ENCODE results near the gene TBCD.
A peak's percentile ranks its signal among the peaks of the same experiment; 100 is the strongest.

TBCD gene

DNA sequence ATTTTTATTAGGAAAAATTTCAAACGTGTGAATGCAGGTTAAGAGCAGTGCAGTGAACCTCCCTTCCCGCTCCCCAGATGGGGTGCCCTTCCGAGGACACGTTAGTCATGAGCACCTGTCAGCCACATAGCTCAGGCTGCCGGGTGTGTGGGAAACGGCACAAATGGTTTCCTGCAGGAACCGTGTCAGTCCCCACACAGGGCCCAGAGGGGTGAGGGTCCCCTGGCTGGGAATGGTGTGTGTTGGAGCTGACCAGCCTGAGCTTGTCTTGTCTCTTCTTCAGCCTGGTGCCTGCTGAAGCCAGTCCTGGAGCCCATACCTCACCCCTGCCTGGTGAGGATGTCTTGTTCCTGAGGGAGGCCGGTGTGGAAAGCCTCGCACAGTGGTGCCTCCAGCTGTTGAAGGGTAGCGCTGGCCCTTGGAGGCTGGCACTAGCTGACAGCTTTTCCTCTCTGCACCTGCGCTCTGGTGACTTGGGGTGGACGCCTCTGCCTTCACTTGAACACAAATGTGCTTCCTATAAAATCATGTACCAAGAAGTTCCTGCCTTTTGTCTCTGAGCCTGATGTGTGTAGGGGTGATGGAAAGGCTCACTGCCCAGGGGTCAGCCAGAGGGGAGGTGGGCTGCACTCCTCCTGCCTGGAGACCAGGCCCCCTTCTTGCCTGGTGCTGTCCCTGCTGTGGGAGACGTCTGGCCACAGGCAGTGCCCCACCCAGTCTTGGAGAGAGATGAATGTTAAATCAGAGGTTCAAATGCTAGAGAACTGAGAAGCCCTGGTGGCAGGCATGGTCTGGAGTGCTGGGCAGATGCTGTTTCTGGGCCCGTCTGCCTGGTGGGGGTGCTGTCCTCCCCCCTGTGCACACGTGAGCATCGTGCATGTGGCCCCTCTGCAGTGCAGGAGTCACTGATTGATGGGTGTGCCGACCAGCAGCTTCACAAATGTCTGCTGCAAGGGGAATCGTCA is 190.6 kb downstream of the TBCD start:
- Histone ChIP-seq H3K36me3 (ENCODE audit: low read depth) (peaks cover 41% of the 10 kb centered on the region), H3K27me3 (ENCODE audit: insufficient read depth, poor library complexity, severe bottlenecking) (no peaks in the 10 kb centered on the region), H3K4me1 (ENCODE audit: insufficient read depth, poor library complexity, severe bottlenecking) (no peaks in the 10 kb centered on the region), H3K27ac (ENCODE audit: poor library complexity, severe bottlenecking) (no peak overlapping the region), H3K9me3 (ENCODE audit: severe bottlenecking) (peaks cover 11% of the 10 kb centered on the region), H3K4me3 (ENCODE audit: severe bottlenecking) (no peak overlapping the region)
- TF ChIP-seq, protein P1, sequence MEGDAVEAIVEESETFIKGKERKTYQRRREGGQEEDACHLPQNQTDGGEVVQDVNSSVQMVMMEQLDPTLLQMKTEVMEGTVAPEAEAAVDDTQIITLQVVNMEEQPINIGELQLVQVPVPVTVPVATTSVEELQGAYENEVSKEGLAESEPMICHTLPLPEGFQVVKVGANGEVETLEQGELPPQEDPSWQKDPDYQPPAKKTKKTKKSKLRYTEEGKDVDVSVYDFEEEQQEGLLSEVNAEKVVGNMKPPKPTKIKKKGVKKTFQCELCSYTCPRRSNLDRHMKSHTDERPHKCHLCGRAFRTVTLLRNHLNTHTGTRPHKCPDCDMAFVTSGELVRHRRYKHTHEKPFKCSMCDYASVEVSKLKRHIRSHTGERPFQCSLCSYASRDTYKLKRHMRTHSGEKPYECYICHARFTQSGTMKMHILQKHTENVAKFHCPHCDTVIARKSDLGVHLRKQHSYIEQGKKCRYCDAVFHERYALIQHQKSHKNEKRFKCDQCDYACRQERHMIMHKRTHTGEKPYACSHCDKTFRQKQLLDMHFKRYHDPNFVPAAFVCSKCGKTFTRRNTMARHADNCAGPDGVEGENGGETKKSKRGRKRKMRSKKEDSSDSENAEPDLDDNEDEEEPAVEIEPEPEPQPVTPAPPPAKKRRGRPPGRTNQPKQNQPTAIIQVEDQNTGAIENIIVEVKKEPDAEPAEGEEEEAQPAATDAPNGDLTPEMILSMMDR (IDR thresholded peaks at IDR 0.05; ENCODE audit: poor library complexity, severe bottlenecking), result no peak
- DNase-seq (ENCODE audit: low spot score) (peak; percentile 57), ATAC-seq (ENCODE audit: low read depth) (no peak)

DNA sequence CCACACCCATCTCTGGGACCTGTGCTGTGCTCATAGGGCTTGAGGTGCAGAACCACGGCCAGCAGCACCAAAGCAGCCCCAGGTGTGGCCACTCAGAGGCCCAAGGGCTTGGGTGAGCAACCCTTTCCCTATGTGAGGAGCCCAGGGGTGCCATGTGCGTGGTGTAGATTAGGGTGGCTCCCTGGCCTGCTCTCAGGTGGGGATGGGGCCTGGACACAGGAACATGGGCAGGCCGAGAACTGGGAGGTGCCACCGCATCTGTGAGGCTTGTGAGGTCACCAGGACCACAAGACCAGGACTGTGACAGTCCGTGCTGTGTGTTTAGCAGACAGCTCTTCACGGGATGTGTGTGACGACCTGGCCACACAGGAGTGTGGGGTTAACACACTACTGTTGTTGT is 191.5 kb downstream of the TBCD start:
- no peak for DNase-seq (ENCODE audit: low spot score)
- H3K36me3 ChIP-seq (ENCODE audit: low read depth), result peaks cover 38% of the 10 kb centered on the region
- ATAC-seq (ENCODE audit: low read depth), result no peak

DNA sequence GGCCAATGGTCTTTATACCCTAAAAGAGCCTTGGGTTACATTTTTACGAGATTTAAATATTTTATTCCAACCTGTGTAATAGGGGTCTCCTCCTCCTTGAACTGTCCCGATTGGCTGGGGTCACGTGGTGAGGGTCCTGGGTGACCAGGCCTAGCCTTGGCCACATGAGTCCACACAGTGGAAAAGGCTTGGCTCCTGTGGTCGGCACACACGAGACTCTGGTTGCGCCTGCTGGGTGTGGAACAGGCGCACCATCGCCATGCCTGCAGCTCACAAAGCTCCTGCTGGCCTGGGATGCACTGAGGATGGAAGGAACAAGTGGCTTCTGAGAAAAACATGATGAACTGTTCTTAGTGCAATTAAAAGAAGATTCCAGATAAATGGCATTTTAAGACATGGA is 191.9 kb downstream of the TBCD start:
- peaks cover 11% of the 10 kb centered on the region for H3K9me3 ChIP-seq (ENCODE audit: severe bottlenecking)
- no peaks in the 10 kb centered on the region for H3K4me1 ChIP-seq (ENCODE audit: insufficient read depth, poor library complexity, severe bottlenecking)
- H3K36me3 ChIP-seq (ENCODE audit: low read depth), result peaks cover 38% of the 10 kb centered on the region
- ATAC-seq (ENCODE audit: low read depth) (no peak), DNase-seq (ENCODE audit: low spot score) (no peak)
- no peak overlapping the region for H3K4me3 ChIP-seq (ENCODE audit: severe bottlenecking)
- no peak overlapping the region for H3K27ac ChIP-seq (ENCODE audit: poor library complexity, severe bottlenecking)
- TF ChIP-seq, protein P1 (IDR thresholded peaks at IDR 0.05; ENCODE audit: poor library complexity, severe bottlenecking), result no peak
- no peaks in the 10 kb centered on the region for H3K27me3 ChIP-seq (ENCODE audit: insufficient read depth, poor library complexity, severe bottlenecking)

More for the DNA sequence above, 191.5 kb downstream of the TBCD start:
- H3K4me1 ChIP-seq (ENCODE audit: insufficient read depth, poor library complexity, severe bottlenecking), result no peaks in the 10 kb centered on the region
- TF ChIP-seq, protein P1 (IDR thresholded peaks at IDR 0.05; ENCODE audit: poor library complexity, severe bottlenecking), result no peak
- H3K9me3 ChIP-seq (ENCODE audit: severe bottlenecking), result peaks cover 11% of the 10 kb centered on the region
- no peaks in the 10 kb centered on the region for H3K27me3 ChIP-seq (ENCODE audit: insufficient read depth, poor library complexity, severe bottlenecking)
- H3K27ac ChIP-seq (ENCODE audit: poor library complexity, severe bottlenecking), result no peak overlapping the region
- H3K4me3 ChIP-seq (ENCODE audit: severe bottlenecking), result no peak overlapping the region

DNA sequence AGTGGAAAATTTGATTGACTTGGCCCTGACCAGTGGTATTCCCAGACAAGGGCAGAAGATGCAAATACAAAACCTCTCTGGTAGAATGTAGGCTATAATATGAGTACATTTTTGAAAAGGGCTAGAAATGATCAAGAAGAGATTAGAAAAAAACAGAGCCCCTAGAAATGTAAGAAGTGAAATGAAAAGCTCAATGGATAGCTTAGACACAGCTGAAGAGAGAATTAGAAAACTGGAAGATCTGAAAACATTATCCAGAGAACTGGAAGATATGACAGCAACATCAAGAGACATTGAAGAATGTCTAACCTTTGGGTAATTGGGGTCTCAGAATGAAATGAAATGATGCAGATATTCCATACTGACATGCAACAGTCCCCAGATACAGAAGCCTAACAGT is 193.1 kb downstream of the TBCD start:
- no peaks in the 10 kb centered on the region for H3K4me1 ChIP-seq (ENCODE audit: insufficient read depth, poor library complexity, severe bottlenecking)
- H3K27me3 ChIP-seq (ENCODE audit: insufficient read depth, poor library complexity, severe bottlenecking), result no peaks in the 10 kb centered on the region
- H3K36me3 ChIP-seq (ENCODE audit: low read depth), result peaks cover 35% of the 10 kb centered on the region
- no peak overlapping the region for H3K4me3 ChIP-seq (ENCODE audit: severe bottlenecking)
- ATAC-seq (ENCODE audit: low read depth) (no peak), DNase-seq (ENCODE audit: low spot score) (no peak)
- peaks cover 11% of the 10 kb centered on the region for H3K9me3 ChIP-seq (ENCODE audit: severe bottlenecking)
- no peak overlapping the region for H3K27ac ChIP-seq (ENCODE audit: poor library complexity, severe bottlenecking)
- TF ChIP-seq, protein P1 (IDR thresholded peaks at IDR 0.05; ENCODE audit: poor library complexity, severe bottlenecking), result no peak

DNA sequence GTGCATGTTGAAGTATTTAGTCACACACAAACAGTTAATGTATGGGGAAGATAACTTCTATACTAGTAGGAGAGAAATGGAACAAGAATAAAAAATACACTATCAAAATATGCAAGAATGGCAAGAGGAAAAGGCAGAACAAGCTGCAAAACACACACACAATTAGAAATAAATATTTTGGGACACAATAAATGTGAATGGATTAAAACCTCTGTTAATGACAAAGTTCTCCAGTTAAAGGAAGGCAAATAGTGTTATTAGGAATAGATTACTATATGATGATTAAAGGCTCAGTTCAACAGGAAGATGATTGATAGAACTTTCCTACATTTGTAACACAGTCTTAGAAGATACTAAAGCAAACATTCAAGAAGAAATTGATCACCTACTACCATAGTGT is 194.2 kb downstream of the TBCD start:
- Histone ChIP-seq H3K27ac (ENCODE audit: poor library complexity, severe bottlenecking) (no peak overlapping the region), H3K4me3 (ENCODE audit: severe bottlenecking) (no peak overlapping the region), H3K27me3 (ENCODE audit: insufficient read depth, poor library complexity, severe bottlenecking) (no peaks in the 10 kb centered on the region), H3K9me3 (ENCODE audit: severe bottlenecking) (peaks cover 11% of the 10 kb centered on the region), H3K4me1 (ENCODE audit: insufficient read depth, poor library complexity, severe bottlenecking) (no peaks in the 10 kb centered on the region), H3K36me3 (ENCODE audit: low read depth) (peaks cover 35% of the 10 kb centered on the region)
- TF ChIP-seq, protein P1 (IDR thresholded peaks at IDR 0.05; ENCODE audit: poor library complexity, severe bottlenecking), result no peak
- DNase-seq (ENCODE audit: low spot score) (no peak), ATAC-seq (ENCODE audit: low read depth) (no peak)

All from RWPE2 (cell line).